Measurements from ENCODE around the gene LRMDA. TPM values are rescaled to one million over a fixed set of nuclear protein-coding genes. Genes with fewer than 3 reads are reported as not detected.

The LRMDA gene
- total and polyA plus RNA-seq, 7 donors: 1.0 to 5.7 (median 2.5) TPM

DNA sequence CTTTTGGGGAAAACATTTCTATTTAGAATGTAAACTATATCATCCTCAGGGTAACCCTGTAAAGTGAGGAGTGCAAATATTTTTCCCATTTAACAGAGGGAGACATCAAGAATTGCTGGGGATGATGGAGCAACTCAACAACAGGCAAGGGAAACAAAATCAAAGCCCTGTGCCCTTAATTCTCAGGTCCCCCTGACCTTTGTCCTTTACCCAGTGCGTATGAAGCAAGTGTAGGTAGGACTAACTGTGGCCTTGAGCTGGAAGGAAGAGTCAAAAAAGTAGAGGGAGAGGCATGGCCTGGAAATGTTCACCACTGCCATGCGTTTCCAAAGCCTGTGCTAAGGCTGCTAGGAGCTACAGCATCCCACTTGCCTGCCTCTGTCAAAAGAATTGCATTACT, 896.9 kb downstream of the LRMDA start:
- no peaks in the 10 kb centered on the region for H3K4me1 ChIP-seq
- no peaks in the 10 kb centered on the region for H3K27me3 ChIP-seq (ENCODE audit: insufficient read depth in 3 of 3, low read length in 2 of 3)
- no peak for DNase-seq
- intact Hi-C loops (cut with DNase I): no loop called here
- ATAC-seq: no peak
- H3K36me3 ChIP-seq (ENCODE audit: insufficient read depth in 1 of 2, low read depth in 1 of 2): no peaks in the 10 kb centered on the region
- H3K9me3 ChIP-seq: no peaks in the 10 kb centered on the region
- TF ChIP-seq, protein P1, sequence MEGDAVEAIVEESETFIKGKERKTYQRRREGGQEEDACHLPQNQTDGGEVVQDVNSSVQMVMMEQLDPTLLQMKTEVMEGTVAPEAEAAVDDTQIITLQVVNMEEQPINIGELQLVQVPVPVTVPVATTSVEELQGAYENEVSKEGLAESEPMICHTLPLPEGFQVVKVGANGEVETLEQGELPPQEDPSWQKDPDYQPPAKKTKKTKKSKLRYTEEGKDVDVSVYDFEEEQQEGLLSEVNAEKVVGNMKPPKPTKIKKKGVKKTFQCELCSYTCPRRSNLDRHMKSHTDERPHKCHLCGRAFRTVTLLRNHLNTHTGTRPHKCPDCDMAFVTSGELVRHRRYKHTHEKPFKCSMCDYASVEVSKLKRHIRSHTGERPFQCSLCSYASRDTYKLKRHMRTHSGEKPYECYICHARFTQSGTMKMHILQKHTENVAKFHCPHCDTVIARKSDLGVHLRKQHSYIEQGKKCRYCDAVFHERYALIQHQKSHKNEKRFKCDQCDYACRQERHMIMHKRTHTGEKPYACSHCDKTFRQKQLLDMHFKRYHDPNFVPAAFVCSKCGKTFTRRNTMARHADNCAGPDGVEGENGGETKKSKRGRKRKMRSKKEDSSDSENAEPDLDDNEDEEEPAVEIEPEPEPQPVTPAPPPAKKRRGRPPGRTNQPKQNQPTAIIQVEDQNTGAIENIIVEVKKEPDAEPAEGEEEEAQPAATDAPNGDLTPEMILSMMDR (IDR thresholded peaks at IDR 0.05): no peak
- no peak overlapping the region for H3K27ac ChIP-seq
- H3K4me3 ChIP-seq: no peak overlapping the region
- WGBS, 3 donors: 94 to 98% (median 98%) methylated on average over 2 of the region's 2 CpGs

DNA sequence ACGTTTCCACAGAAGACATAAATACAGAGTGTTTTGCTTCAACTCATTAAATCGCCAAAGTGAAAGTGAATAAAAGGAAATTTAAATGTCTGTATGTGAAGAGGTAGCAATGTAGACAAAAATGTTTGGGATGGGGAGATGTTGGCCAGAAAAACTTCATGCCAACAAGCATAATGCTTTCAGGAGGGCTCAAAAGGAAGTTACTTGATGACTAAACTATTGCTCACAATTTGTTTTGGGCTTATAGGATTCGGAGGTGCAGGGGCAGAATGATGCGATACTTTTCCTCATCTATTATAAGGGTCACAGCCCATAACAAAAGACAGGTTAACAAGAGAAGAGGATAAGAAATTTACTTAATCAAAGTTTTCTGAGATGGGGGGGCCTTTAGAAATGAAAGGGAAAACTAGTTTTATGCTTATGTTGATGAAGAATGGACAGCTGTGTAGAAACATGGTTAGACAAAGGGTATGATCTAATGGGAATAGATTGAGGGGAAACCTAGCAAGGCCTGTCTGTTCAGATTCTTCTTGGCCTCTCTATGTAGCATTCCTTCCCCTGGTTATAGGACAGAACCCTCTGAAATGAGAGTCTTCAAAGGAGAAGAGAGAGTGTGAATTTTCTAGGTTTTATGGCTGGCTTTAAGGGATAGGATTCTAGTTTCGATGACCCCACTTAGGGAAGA, 898.6 kb downstream of the LRMDA start:
- DNase-seq: no peak
- H3K27me3 ChIP-seq (ENCODE audit: insufficient read depth in 3 of 3, low read length in 2 of 3): no peaks in the 10 kb centered on the region
- TF ChIP-seq, protein P1 (IDR thresholded peaks at IDR 0.05): no peak
- H3K4me3 ChIP-seq: no peak overlapping the region
- no peaks in the 10 kb centered on the region for H3K4me1 ChIP-seq
- no peaks in the 10 kb centered on the region for H3K36me3 ChIP-seq (ENCODE audit: insufficient read depth in 1 of 2, low read depth in 1 of 2)
- 79 to 84% (median 81%) methylated on average over 5 of the region's 5 CpGs for WGBS, 3 donors
- no peak for ATAC-seq
- H3K9me3 ChIP-seq: no peaks in the 10 kb centered on the region
- H3K27ac ChIP-seq: no peak overlapping the region
- intact Hi-C loops (cut with DNase I): no loop called here

DNA sequence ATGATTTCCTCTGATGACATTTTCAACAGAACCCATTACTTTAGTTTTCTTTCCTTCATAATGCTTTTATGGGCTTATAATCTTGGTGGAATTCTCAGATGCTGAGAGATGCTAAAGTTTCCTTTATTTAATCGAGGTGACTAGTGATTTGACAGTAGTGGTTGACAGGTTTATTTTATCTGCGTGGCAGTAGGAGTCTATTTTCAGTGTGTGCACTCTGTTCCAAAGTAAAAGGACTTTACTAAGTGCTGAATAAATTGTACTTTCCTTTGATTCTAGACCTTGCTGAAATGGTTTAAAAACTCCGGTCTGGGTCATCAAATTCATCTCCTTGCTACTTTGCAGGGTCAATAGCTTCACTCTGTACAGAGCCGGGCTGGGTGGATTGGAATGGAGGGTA, 900.3 kb downstream of the LRMDA start:
- intact Hi-C loops (cut with DNase I): no loop called here
- ATAC-seq: no peak
- WGBS, 3 donors: 84 to 89% (median 89%) methylated on average over 4 of the region's 4 CpGs

DNA sequence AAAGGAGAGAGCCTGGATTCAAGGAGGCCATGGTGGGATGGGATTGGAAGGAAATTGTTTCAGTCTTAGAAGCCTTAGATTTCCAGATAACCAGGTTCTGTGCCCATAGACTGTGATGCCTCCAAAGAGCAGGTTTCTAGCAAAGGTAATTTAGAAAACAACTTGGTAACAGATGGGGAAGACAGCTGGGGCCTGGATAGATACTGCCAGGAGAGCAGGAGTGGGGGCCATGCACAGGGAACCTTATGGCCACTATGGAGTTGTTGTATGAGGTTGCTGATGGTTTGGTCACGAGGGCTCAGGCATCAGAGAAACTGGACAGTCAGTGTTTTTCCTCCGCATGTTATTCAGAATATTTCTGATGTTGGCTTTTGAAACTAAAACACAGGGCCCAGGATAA, 901.9 kb downstream of the LRMDA start:
- ATAC-seq (no peak), DNase-seq (no peak)
- H3K9me3 ChIP-seq: no peaks in the 10 kb centered on the region
- no peaks in the 10 kb centered on the region for H3K4me1 ChIP-seq
- 75 to 96% (median 89%) methylated on average over 2 of the region's 2 CpGs for WGBS, 3 donors
- intact Hi-C loops (cut with DNase I): no loop called here
- H3K27ac ChIP-seq: no peak overlapping the region
- H3K4me3 ChIP-seq: no peak overlapping the region
- H3K36me3 ChIP-seq (ENCODE audit: insufficient read depth in 1 of 2, low read depth in 1 of 2): no peaks in the 10 kb centered on the region
- TF ChIP-seq, protein P1 (IDR thresholded peaks at IDR 0.05): no peak
- no peaks in the 10 kb centered on the region for H3K27me3 ChIP-seq (ENCODE audit: insufficient read depth in 3 of 3, low read length in 2 of 3)

More for the DNA sequence above, 900.3 kb downstream of the LRMDA start:
- Histone ChIP-seq H3K27ac (no peak overlapping the region), H3K36me3 (ENCODE audit: insufficient read depth in 1 of 2, low read depth in 1 of 2) (no peaks in the 10 kb centered on the region), H3K4me3 (no peak overlapping the region), H3K27me3 (ENCODE audit: insufficient read depth in 3 of 3, low read length in 2 of 3) (no peaks in the 10 kb centered on the region), H3K9me3 (no peaks in the 10 kb centered on the region), H3K4me1 (no peaks in the 10 kb centered on the region)
- TF ChIP-seq, protein P1 (IDR thresholded peaks at IDR 0.05): no peak
- no peak for DNase-seq

DNA sequence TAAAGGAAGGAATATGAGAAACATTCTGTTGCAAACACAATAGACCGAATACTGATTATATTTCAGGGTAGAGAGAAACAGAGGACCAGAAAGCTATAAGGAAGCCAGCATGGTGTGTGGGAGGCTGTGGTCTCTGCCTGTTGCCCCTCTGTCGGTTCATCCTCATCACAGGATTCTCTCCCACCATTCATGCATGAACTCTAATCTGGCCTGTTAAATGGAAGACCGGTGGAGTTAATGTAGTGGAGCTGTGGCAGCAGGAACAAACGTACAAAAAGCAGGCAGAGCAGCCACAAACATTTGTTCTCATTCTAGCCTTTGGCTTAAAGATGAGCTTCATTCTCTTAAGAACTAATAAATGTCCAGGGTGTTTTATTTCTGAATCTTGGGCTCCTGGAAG, 902.4 kb downstream of the LRMDA start:
- Histone ChIP-seq H3K27me3 (ENCODE audit: insufficient read depth in 3 of 3, low read length in 2 of 3) (no peaks in the 10 kb centered on the region), H3K9me3 (no peaks in the 10 kb centered on the region), H3K27ac (no peak overlapping the region), H3K36me3 (ENCODE audit: insufficient read depth in 1 of 2, low read depth in 1 of 2) (no peaks in the 10 kb centered on the region), H3K4me3 (no peak overlapping the region), H3K4me1 (no peaks in the 10 kb centered on the region)
- TF ChIP-seq, protein P1 (IDR thresholded peaks at IDR 0.05): no peak
- WGBS, 3 donors: 58 to 73% (median 60%) methylated on average over 4 of the region's 4 CpGs
- ATAC-seq (no peak), DNase-seq (no peak)
- intact Hi-C loops (cut with DNase I): no loop called here
